H54 (cell line): ENCODE results near the gene RAB11FIP3.

Experiments
- DNase-seq: peaks from one replicate; pipeline ENCODE4 v3.0.0; 2011; ENCODE audit warnings: low spot score, mixed read lengths; ENCODE audit not compliant: insufficient read length
- FAIRE-seq: peaks from 3 replicates; lab custom pipeline; 2011; peaks lifted over from hg19 to GRCh38; lab: Jason Lieb, UNC
- POLR2A ChIP-seq: IDR thresholded peaks from 2 replicates; pipeline ENCODE4 v1.6.1; 2011; ENCODE audit warnings: low read depth, mild to moderate bottlenecking, low read length

The RAB11FIP3 gene

DNA sequence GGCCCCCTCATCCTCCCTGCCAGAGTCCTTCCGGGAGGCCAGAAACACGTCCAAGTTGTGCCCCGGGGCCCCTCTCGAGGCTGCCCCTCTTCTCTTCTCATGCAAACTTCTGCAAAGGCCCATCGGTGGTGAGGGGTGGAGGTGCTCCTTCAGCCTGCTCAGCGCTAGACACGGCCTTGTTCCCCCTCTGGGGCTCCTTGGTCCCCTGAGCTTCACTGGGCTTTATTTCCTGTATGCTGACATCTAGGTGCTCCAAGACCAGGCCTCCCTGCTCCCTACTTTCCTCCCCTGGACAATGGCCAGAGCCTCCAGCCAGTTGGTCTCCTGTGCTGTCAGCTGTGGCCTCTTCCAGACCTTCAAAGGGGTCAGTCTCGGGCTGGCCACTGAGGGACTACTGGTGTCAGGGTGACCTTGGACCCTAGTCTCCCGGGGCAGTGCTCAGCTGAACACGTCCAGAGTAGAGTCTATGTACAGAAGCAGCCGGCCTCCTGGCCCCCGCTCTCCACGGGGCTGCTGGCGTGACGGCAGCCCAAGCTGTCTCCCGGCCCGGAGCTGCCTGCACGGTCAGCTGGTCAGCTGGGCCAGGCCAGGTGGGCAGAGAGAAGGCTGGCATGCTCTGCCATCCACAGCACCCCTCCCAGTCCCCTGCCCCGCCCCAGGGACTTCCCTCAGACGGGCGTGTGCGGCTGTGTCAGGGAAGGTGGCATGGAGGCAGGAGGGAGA is 133.0 kb downstream of the RAB11FIP3 start:
- no peak for FAIRE-seq
- no peak for TF ChIP-seq POLR2A
- no peak for DNase-seq

DNA sequence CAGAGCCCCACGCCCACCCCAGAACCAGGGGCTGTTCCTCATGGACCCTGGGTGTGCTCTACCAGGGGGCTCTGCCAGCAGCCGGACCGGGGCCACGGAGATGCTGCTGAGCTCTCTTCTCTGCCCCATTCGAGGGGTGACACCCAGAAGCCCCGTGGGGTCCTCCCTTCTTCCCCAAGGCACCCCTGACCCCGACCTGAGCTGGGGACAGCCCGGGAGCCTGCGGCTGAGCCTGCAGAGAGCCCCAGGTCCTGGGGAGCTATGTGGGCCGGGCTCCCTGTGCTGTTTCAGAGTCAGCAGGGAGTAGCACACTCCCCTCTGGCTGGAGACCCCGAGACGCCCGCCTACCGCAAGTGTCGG is 133.6 kb downstream of the RAB11FIP3 start:
- FAIRE-seq = no peak
- no peak for DNase-seq
- no peak for TF ChIP-seq POLR2A

DNA sequence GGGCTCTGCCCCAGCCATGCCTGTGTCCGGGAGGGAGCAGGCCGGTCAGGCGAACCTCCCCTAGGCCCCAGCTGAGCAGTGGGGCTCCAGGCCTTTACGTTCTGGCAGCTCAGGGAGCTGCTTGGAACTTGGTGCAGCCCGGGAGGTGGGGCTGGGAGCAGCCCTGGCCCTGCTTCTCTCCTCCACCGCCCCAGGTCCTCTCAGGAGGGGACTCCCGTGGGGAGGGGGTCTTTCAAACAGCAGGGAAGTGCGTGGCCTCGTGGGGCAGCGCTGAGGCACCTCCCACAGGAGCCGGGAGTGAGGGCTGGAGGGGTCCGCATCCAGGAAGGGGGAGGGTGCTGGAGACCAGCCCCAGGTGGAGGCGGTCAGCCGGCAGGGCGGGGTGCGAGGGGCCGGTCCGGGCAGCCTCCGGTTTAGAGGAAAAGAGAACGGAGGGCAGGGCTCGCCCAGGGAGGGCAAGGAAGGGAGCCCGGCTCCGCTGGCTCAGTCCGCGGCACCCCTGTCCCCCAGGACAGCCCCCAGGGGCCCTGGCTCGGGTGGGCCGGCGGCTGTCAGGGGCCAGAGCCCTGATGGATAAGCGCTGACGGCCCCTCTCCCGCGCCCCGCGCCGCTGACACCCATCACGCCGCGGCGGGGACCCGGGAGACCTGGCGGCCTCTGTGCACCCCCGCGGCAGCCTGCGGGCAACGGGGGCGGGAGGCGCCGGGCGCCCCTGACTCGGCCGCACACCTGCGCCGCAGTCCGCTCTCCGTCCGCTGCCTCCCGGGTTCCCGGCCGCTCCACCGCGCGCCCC is 134.2 kb downstream of the RAB11FIP3 start:
- FAIRE-seq (no peak), DNase-seq (no peak)
- no peak for TF ChIP-seq POLR2A

- TF ChIP-seq POLR2A = no peak
- DNase-seq (no peak), FAIRE-seq (no peak)
Observed at GRCh38 chr16:560204-560700, 134.8 kb downstream of the RAB11FIP3 start, which contains the start of gene PRR35. PRR35 (plus strand) TSS chr16:560394; CDS start chr16:563295, 2,901 bp downstream.

- FAIRE-seq = no peak
- no peak for DNase-seq
- TF ChIP-seq POLR2A = no peak
Observed at GRCh38 chr16:560701-561412, 135.4 kb downstream of the RAB11FIP3 start.

- FAIRE-seq (no peak), DNase-seq (no peak)
- no peak for TF ChIP-seq POLR2A
Observed at GRCh38 chr16:561413-561794, 136.0 kb downstream of the RAB11FIP3 start.

GRCh38 chr16:561957-562938 is 136.8 kb downstream of the RAB11FIP3 start:
- no peak for TF ChIP-seq POLR2A
- DNase-seq (no peak), FAIRE-seq (no peak)

DNA sequence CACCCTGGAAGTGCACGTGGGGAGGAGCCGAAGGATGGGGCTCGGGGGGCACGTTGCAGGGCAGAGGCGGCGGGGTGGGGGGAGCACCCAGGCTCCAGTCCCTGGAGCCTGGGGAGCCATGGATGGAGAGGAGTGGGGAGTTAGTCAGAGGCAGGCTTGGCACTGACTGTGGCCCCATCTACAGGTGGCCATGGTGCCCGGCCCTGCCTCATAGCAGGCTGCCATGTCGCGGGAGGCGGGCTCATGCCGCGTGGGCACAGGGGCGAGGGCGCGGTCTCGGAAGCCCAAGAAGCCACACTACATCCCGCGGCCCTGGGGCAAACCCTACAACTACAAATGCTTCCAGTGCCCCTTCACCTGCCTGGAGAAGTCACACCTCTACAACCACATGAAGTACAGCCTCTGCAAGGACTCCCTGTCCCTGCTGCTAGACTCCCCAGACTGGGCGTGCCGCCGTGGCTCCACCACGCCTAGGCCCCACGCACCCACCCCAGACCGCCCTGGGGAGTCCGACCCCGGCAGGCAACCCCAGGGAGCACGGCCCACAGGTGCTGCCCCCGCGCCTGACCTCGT is 137.7 kb downstream of the RAB11FIP3 start:
- TF ChIP-seq POLR2A = no peak
- FAIRE-seq (no peak), DNase-seq (no peak)

DNA sequence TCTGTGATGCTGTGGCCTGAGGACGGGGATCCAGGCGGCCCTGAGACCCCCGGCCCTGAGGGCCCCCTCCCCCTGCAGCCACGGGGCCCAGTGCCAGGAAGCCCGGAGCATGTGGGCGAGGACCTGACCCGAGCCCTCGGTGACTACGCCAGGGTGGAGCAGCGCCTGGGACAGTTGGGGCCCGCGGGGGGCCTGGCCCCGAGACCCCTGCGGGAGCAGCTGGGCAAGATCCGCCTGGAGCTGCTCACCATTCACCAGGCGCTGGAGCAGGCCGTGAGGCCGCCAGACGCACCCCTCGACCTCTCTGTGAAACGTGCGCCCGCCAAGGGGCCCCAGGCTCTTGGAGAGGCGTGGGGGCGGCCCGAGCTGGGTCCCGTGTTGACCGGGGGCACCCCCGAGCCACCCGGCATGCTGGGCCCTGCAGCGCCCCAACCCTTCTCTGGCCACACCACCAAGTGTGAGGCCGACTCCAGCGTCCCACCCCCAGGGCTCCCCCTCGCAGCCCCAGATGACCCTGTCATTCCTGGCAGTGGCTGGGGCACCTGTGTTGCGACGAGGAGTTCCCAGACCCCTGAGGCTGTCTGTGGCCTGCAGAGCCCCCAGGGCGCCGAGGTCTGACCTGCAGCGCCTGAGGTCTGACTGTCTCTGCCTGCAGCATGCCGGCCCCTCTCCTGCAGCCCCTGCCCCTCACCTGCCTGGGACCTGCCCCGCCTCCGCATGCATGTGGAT is 139.4 kb downstream of the RAB11FIP3 start:
- no peak for FAIRE-seq
- DNase-seq = no peak

GRCh38 chr16:565419-566330 is 140.2 kb downstream of the RAB11FIP3 start:
- no peak for TF ChIP-seq POLR2A
- DNase-seq (no peak), FAIRE-seq (no peak)

More for the DNA sequence above, 139.4 kb downstream of the RAB11FIP3 start:
- TF ChIP-seq POLR2A = no peak
